PC-9 (cell line): ENCODE data around the gene PSG4.

Experiments
- EZH2 ChIP-seq: fragments of 200-600 bp; sonication (generic); IDR thresholded peaks from 2 replicates; pipeline ENCODE4 v1.8.0; 2017; ENCODE audit warnings: antibody characterized with exemption, low read depth
- TF ChIP-seq, protein P1 (sequence below): fragments of 200-600 bp; sonication (generic); conservative IDR thresholded peaks from 2 replicates; pipeline ENCODE4 v1.6.1; 2017; ENCODE audit warnings: mixed run types, antibody characterized with exemption, mild to moderate bottlenecking, moderate library complexity

GRCh38 chr19:43224855-43225253 lies 19.4 kb upstream of the PSG4 start:
- TF ChIP-seq, protein P1, sequence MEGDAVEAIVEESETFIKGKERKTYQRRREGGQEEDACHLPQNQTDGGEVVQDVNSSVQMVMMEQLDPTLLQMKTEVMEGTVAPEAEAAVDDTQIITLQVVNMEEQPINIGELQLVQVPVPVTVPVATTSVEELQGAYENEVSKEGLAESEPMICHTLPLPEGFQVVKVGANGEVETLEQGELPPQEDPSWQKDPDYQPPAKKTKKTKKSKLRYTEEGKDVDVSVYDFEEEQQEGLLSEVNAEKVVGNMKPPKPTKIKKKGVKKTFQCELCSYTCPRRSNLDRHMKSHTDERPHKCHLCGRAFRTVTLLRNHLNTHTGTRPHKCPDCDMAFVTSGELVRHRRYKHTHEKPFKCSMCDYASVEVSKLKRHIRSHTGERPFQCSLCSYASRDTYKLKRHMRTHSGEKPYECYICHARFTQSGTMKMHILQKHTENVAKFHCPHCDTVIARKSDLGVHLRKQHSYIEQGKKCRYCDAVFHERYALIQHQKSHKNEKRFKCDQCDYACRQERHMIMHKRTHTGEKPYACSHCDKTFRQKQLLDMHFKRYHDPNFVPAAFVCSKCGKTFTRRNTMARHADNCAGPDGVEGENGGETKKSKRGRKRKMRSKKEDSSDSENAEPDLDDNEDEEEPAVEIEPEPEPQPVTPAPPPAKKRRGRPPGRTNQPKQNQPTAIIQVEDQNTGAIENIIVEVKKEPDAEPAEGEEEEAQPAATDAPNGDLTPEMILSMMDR, result no peak
- no peak for TF ChIP-seq EZH2
